Fibroblast of skin of scalp (primary cell): ENCODE data around the gene RELN.

Experiments used
- DNase-seq: peaks from one replicate; pipeline ENCODE4 v3.0.0-alpha.2; 2013

RELN gene

GRCh38 chr7:103889451-103889850, 100.0 kb downstream of the RELN start:
- no peak for DNase-seq

GRCh38 chr7:103888603-103889153, 100.8 kb downstream of the RELN start:
- no peak for DNase-seq

DNA sequence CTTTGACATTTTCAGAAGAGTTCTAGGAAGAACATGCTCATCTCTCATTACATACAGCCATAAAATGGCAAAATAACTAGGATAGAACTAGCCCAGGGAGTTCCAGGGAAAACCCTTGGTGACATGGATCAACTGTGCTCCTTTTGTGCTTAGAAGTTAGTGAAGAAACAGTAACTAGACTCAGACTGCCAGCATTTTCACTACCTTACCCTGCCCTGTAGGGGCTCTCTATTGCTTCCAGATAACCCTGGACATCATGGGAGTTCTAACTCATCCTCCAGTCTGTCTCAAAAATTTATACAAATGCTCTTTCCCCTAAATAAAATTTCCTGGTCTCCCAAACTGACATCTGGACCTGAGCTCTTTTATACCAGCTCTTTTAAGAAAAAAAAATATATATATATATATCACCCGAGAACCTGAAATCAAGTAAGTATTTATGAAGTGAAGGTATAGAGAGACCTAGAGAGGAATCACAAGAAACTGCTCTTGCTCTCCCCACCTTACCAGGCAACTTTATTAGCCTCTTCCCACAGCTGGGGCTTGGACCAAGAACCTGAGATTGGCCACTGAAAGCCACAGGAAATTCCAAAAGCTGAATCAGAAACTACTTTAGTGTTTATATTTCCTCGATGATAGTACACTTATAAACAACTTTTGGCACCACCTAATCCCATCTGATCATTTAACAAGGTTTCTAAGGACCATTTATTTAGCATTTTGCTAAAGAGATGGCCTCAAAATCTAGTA, 101.4 kb downstream of the RELN start:
- no peak for DNase-seq

DNA sequence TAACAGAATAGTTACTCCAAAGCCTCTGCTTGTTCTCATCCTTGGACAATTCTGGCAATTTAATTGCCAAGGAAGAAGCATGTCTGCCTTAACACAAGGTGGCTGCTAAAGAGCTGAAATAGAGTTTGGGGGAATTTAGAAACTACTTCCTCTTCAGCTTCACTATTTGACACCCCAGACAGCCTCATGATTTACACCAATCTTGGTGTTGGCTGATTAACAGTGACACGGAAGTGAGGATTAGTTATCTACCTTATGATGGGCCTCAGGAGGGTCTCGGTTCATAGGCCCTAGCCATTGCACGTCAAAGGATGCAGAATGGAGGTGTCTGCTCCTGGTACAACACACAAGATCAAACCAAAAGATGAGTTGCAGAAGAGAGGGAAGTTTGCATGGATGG, 102.4 kb downstream of the RELN start:
- no peak for DNase-seq

DNA sequence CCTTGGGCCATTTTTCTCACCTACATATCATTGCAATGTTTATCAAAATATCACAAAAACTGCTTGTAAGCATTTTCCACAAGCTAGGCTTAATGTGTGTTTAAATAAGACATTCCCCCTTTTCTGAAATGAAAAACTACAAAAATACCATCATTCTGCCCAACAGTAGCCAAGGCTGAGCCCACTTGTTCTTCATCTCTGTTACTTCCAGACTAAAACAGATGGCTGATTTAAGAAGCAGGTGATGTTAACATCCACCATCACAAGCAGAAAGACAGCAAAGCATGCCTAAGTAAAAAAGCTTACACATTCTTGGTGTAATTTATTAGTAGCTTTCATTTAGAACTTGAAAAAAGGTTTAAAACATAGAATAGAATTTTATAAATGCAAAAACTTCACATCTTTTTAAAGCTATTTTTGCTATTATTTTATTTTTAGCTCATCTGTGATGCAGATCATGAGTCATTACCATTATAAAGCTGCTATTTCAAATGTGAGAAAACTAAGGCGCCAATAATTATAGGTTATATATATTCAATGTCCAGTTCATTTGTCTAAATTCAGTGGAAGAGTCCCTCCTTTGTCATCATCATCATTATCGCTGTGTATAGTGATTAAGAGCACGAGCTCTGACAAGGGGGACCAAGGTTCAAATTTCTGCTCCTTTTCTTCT, 109.4 kb downstream of the RELN start:
- no peak for DNase-seq

DNA sequence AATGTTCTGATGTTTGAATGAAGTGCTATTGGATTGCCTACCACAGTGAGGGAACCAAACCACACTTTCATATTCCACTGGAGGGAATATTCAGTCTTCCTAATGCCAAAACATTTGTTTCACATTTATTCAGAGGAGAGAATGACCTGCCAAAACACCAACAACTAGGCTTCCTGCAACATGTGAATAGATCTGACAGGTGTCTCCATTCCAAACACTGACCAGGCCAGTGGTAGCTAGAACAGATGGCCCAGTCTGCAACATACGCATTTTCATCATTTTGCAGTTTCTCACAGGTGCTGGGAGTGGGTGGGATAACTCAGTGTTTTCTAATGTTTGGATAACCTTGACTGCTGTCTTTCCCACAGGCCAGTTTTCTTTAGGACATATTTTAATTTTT, 110.0 kb downstream of the RELN start:
- DNase-seq, result no peak

GRCh38 chr7:103877565-103877964, 111.9 kb downstream of the RELN start:
- no peak for DNase-seq

- no peak for DNase-seq
Observed at GRCh38 chr7:103875718-103876117, 113.7 kb downstream of the RELN start.

GRCh38 chr7:103871473-103871872, 118.0 kb downstream of the RELN start:
- no peak for DNase-seq

DNA sequence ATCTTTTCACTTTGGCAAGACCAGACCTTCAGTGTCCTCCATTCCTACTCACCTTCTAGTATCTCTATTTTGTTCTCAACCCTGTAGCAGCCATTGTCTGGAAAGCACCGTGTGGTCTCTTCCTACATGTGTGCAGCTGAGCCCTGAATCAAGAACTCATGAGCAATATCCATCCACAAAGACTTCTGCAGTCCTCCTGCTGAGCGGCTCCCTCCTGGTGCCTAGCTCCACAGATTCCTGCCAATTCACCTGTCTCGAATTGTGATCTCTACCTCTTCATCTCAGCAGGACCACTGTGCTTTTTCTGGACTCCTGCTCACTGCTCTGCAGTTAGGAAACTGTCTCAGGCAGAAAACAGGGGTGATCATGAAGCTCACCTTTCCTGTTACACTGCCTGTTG, 118.8 kb downstream of the RELN start:
- no peak for DNase-seq

- DNase-seq, result no peak
Observed at GRCh38 chr7:103867874-103868273, 121.6 kb downstream of the RELN start.

GRCh38 chr7:103866919-103867318, 122.5 kb downstream of the RELN start:
- DNase-seq, result no peak

DNA sequence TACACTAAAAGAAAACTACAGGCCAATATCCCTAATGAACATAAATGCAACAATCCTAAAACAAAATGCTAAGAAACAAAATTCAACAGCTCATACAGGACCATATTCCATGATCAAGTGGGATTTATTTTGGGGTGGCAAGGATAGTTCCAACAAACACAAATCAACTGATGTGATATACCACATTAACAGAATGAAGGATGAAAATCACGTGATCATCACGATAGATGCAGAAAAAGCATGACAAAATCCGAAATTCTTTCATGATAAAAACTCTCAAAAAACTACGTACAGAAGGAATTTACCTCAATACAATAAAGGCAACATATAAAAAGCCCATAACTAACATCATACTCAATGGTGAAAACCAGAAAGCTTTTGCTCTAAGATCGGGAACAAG, 124.0 kb downstream of the RELN start:
- DNase-seq, result no peak

DNA sequence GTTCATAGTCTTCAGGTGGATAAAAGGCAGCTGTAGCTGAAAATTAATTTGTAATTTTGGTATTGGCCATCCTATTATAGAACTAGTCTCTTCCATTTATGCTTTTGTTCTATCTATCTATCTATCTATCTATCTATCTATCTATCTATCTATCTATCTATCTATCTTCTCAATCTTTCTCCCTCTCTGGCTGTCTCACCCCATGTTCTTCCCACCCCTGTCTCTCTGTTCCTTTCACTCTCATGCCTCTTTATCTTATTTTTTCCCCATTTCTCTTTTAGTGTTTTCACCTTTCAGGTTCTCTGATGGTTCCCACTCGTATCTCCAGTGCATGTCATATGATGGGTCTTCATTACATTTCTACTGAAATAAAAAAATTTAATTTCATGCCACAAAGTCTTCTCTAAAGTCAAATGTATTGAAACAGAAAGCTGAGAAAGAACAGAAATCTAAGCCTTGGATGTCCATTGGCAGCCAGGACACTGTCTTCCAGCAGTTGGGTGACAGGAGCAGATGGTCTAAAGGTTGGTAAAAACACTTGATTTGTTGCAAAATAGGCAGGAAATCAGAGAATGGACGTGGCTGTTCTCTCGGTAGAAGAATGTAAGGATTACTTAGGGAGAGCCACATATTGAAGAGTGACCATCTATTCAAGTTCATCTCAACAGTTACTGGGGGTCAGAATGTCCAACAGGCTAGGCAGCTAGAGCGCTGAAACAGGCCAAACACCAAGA, 127.0 kb downstream of the RELN start:
- no peak for DNase-seq

- DNase-seq, result no peak
Observed at GRCh38 chr7:103859709-103860108, 129.7 kb downstream of the RELN start.

DNA sequence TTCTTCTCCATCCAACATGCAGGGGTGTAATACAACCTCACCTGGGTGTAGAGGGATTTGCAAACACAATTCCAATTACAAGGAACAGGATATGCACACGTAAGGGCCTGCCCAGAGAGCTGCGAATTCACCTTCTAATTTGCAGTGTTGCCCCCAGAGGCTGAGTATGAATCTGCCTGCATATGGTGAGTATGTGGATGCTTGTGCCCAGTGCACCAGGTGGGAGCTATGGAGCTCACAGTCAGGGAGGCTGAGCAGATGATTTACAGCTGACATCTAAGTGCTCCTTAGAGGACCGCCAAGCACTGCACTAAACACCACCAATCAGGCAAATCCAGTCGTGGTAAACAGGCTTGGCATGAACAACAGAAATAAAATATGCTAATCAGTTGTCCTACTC, 132.0 kb downstream of the RELN start:
- no peak for DNase-seq

- no peak for DNase-seq
Observed at GRCh38 chr7:103856929-103857328, 132.5 kb downstream of the RELN start.

DNA sequence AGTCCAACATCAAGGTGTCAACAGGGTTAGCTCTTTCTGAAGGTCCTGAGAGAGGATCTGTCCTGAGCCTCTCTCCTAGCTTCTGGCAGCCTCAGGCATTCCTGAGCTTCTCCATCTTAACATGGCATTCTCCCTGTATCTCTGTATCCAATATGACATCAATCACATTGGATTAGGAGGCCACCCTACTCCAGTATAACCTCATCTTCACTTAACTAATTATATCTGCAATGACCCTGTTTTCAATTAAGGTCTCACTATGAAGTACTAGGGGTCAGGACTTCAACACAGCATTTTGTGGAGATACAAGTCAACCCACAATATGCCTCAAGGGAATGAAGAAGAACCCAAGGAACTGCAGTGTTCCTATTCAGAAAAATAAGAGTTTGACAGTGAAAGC, 133.8 kb downstream of the RELN start:
- no peak for DNase-seq

DNA sequence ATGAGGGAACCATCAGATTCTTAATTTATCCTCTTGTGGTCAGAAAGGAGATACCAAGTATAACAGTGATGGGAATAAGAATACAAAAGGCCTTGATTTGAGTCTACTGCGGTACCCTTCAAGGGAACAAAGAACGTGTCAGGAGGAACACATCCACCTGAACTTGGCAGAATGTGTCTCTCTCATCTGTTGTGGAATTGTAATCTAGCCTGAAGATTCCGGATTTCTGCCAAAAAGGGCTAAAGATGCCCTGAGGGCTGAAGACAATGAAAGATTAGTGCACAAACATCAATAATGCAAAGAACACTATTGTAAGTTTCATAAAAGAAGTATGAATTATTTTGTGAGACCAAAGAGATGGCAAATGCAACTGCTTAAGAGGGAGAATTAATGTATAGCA, 134.8 kb downstream of the RELN start:
- no peak for DNase-seq

GRCh38 chr7:103851357-103851756, 138.1 kb downstream of the RELN start:
- peak; percentile 30 for DNase-seq

DNA sequence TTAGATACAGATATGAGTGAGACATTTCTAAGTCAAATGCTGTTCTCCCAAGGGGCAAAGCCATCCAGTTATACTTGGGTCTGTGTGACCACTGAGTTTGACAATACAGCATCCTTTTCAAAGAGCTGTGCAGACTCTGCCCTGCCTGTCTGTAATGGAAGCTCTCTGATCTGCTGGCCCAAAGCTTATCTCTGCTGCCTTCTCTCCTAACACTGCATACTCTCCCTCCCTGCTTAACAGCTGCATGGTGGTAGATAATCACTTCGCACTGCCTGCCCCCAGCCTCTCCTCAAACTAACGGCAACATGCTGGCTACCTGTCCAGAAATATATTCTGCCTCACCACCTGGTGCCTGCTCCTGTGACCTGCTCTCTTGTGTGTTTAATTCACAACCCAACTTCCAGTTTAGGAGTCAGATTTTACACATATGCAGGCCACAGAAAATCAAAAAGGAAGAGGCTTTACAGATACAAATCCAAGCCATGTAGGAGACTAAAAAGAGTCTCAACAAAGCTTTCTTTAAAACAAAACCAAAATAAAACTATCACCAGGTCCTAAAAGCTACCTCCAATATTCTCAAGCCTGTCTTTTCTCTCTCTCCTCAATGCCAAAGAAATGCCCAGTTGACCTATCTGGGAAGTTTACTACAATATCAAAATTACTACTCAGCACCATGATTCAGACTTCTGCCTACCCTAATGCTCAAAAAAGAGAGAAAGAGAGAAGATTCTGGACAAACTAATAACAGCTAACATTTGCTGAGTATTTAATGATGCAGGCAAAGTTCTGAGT, 145.6 kb downstream of the RELN start:
- no peak for DNase-seq

- DNase-seq, result no peak
Observed at GRCh38 chr7:103833401-103833800, 156.1 kb downstream of the RELN start.

DNA sequence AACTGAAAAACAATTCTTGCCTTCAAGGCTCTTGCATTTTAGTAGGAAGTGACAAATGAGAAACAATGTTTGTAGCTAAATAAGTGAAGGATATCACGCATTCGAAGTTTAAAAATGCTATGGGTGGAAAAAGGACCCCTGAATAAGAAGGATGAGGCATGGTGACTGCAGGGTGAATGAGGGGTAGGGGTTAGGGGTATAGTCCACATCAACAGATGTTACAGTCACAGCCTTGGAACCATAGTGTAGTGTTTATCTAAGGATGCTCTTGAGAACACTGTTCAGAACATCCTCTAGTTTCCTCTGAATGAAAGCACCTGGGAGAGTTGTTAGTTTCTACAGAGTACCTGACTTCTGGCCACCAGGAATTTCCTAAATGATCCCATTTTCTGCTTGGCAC, 157.0 kb downstream of the RELN start:
- no peak for DNase-seq
